Gastrocnemius medialis (tissue), 4 donors: ENCODE measurements around the gene SAPCD1. TPM values are rescaled to one million over a fixed set of nuclear protein-coding genes. Genes with fewer than 3 reads are reported as not detected.

ENCODE experiments used
- ATAC-seq, 2 donors: fragments of 150-250 bp; one replicate each; pipeline ENCODE4 v1.9.1; 2016
- DNase-seq, 2 donors: peaks; one replicate each; pipeline ENCODE4 v3.0.0-alpha.2; 2019
- H3K27ac ChIP-seq, 4 donors: fragments of 200-600 bp; sonication (generic); 1 replicate in 1 of 4; 2 replicates in 3 of 4; pipeline ENCODE4 v1.5.1; 2016 to 2018; ENCODE audit warnings: mild to moderate bottlenecking in 2 of 4, moderate library complexity in 1 of 4
- H3K27me3 ChIP-seq, 3 donors: fragments of 200-600 bp; sonication (generic) in 2 of 3; 1 replicate in 1 of 3; 2 replicates in 2 of 3; pipeline versions ENCODE4 v1.5.1 to v1.6.0; 2016 to 2019; ENCODE audit warnings: mild to moderate bottlenecking in 1 of 3, moderate library complexity in 1 of 3
- H3K36me3 ChIP-seq, 2 donors: fragments of 200-600 bp; sonication (generic) in 1 of 2; one replicate each; pipeline ENCODE4 v1.5.1; 2017 to 2018
- H3K4me1 ChIP-seq, 2 donors: fragments of 200-600 bp; sonication (generic) in 1 of 2; one replicate each; pipeline ENCODE4 v1.5.1; 2016 to 2017; ENCODE audit warnings: mild to moderate bottlenecking in 2 of 2
- H3K4me3 ChIP-seq, 4 donors: fragments of 200-600 bp; sonication (generic) in 3 of 4; 1 replicate in 1 of 4; 2 replicates in 3 of 4; pipeline ENCODE4 v1.5.1; 2016 to 2019; ENCODE audit warnings: mild to moderate bottlenecking in 2 of 4
- H3K9me3 ChIP-seq, 3 donors: fragments of 200-600 bp; sonication (generic) in 2 of 3; 1 replicate in 1 of 3; 2 replicates in 2 of 3; pipeline ENCODE4 v1.5.1; 2016 to 2019
- CTCF ChIP-seq, 5 experiments: fragments of 450-650 bp in 3 of 5; fragments of 200-600 bp in 2 of 5; sonication (generic) in 2 of 5; IDR thresholded peaks in 4 of 5; conservative IDR thresholded peaks in 1 of 5; 1 replicate in 4 of 5; 2 replicates in 1 of 5; pipeline ENCODE4 v1.5.1; 2016 to 2019; ENCODE audit warnings: antibody characterized with exemption in 5 of 5, mild to moderate bottlenecking in 3 of 5, moderate library complexity in 3 of 5
- POLR2A ChIP-seq, 2 donors: fragments of 450-650 bp; IDR thresholded peaks; one replicate each; pipeline ENCODE4 v1.6.1; 2017; ENCODE audit warnings: antibody characterized with exemption in 2 of 2, mild to moderate bottlenecking in 2 of 2, moderate library complexity in 2 of 2
- in situ Hi-C, 4 donors: fragments of 200-750 bp; cut with MboI; loops; one replicate each; pipeline versions ENCODE4 v1.15.0 to v1.8.0; 2017; ENCODE audit warnings: low sequenced_read_pairs in 4 of 4
- intact Hi-C: fragments of 100-400 bp; cut with DNase I; formaldehyde crosslinking; loops from one replicate; pipeline ENCODE4 v1.15.1; 2023; ENCODE audit warnings: low total_unique reads
- total RNA-seq, 4 donors: library from RNA; depleted of rRNA; stranded (reverse); fragments of >200 nt; gene quantifications; one replicate each; pipeline versions ENCODE4 v1.1.0 to v1.2.3, GENCODE V29; 2016

SAPCD1 gene
- total RNA-seq, 4 donors from 2014 or later: not detected

- no peak overlapping the region for H3K4me3 ChIP-seq
These were observed 28.7 kb upstream of the SAPCD1 start for GRCh38 chr6:31733734-31734133.

GRCh38 chr6:31734247-31734820, 28.1 kb upstream of the SAPCD1 start:
- H3K27me3 ChIP-seq: peaks cover 0 to 11% (median 5%) of the 10 kb centered on the region in 3 donors
- ATAC-seq: no peak
- H3K4me3 ChIP-seq: peak overlapping the region; percentile 53 to 64 (median 60)
- H3K4me1 ChIP-seq: peaks cover 17 to 18% of the 10 kb centered on the region in 2 donors
- H3K9me3 ChIP-seq: no peaks in the 10 kb centered on the region
- H3K36me3 ChIP-seq: peaks cover 0 to 15% of the 10 kb centered on the region in 2 donors
- DNase-seq: no peak
- in situ Hi-C loops (no loop called here), intact Hi-C loops (loop anchor here (10.0 kb wide), 1 partner anchor 240 kb away; the partner anchor contains the start of gene DXO)
- TF ChIP-seq POLR2A (IDR thresholded peaks at IDR 0.05): no peak
- no peak for TF ChIP-seq CTCF (IDR thresholded peaks at IDR 0.05 in 4 of 5, conservative IDR thresholded peaks at IDR 0.05 in 1 of 5)
- H3K27ac ChIP-seq: peak overlapping the region; percentile 79 to 85 (median 82)

More at GRCh38 chr6:31733734-31734133, 28.7 kb upstream of the SAPCD1 start:
- H3K9me3 ChIP-seq: no peaks in the 10 kb centered on the region
- H3K4me1 ChIP-seq: peaks cover 17 to 19% of the 10 kb centered on the region in 2 donors
- H3K36me3 ChIP-seq: peaks cover 0 to 15% of the 10 kb centered on the region in 2 donors
- peaks cover 0 to 12% (median 5%) of the 10 kb centered on the region in 3 donors for H3K27me3 ChIP-seq
- in situ Hi-C loops: no loop called here
- peak overlapping the region; percentile 79 to 85 (median 82) for H3K27ac ChIP-seq
- ATAC-seq: no peak
- TF ChIP-seq POLR2A (IDR thresholded peaks at IDR 0.05): no peak
- TF ChIP-seq CTCF (IDR thresholded peaks at IDR 0.05 in 4 of 5, conservative IDR thresholded peaks at IDR 0.05 in 1 of 5): no peak
- DNase-seq: no peak
- intact Hi-C loops: loop anchor here (10.0 kb wide), 1 partner anchor 241 kb away; the partner anchor contains the start of gene DXO

- H3K27me3 ChIP-seq: peaks cover 0 to 9% (median 5%) of the 10 kb centered on the region in 3 donors
- in situ Hi-C loops (no loop called here), intact Hi-C loops (loop anchor here (10.0 kb wide), 1 partner anchor 240 kb away; the partner anchor contains the start of gene DXO)
- no peak for ATAC-seq
- H3K27ac ChIP-seq: peak overlapping the region; percentile 79 to 85 (median 82)
- H3K9me3 ChIP-seq: no peaks in the 10 kb centered on the region
- DNase-seq: peak in 1 of 2 donors; percentile 22
- peak overlapping the region; percentile 53 to 64 (median 60) for H3K4me3 ChIP-seq
- peaks cover 0 to 15% of the 10 kb centered on the region in 2 donors for H3K36me3 ChIP-seq
- TF ChIP-seq CTCF (IDR thresholded peaks at IDR 0.05 in 4 of 5, conservative IDR thresholded peaks at IDR 0.05 in 1 of 5): no peak
- TF ChIP-seq POLR2A (IDR thresholded peaks at IDR 0.05): peak; percentile 29 to 45
- peaks cover 20% of the 10 kb centered on the region in 2 donors for H3K4me1 ChIP-seq
These were observed 27.5 kb upstream of the SAPCD1 start for GRCh38 chr6:31734821-31735406.

- peak; percentile 11 to 34 for ATAC-seq
- Histone ChIP-seq H3K9me3 (no peaks in the 10 kb centered on the region), H3K4me1 (peaks cover 17 to 26% of the 10 kb centered on the region in 2 donors), H3K4me3 (peak within 1 kb of the TSS; percentile 53 to 64 (median 60)), H3K27me3 (peaks cover 0 to 9% (median 5%) of the 10 kb centered on the region in 3 donors), H3K36me3 (peaks cover 0 to 15% of the 10 kb centered on the region in 2 donors), H3K27ac (peak within 1 kb of the TSS; percentile 79 to 85 (median 82))
- intact Hi-C loops (loop anchor here (10.0 kb wide), 1 partner anchor 239 kb away; the partner anchor contains the start of gene DXO), in situ Hi-C loops (no loop called here)
- peak; percentile 41 to 66 for DNase-seq
- TF ChIP-seq CTCF (IDR thresholded peaks at IDR 0.05 in 4 of 5, conservative IDR thresholded peaks at IDR 0.05 in 1 of 5) (no peak), POLR2A (IDR thresholded peaks at IDR 0.05) (peak; percentile 70 to 73)
These were observed 26.3 kb upstream of the SAPCD1 start, which contains the start of gene CLIC1 for GRCh38 chr6:31736021-31736767. CLIC1 (minus strand) TSS chr6:31736530; CDS start chr6:31736300, 230 bp downstream.
